Ishikawa (cell line): ENCODE results near the gene TMEM132D.

Experiments
- CEBPB ChIP-seq: IDR thresholded peaks from 2 replicates; pipeline ENCODE4 v1.6.1; 2012
- CREB1 ChIP-seq: IDR thresholded peaks from 2 replicates; pipeline ENCODE4 v1.6.1; 2012; ENCODE audit warnings: low read depth
- EGR1 ChIP-seq: IDR thresholded peaks from 2 replicates; pipeline ENCODE4 v1.6.1; 2012
- EP300 ChIP-seq: IDR thresholded peaks from 2 replicates; pipeline ENCODE4 v1.6.1; 2012; ENCODE audit warnings: borderline replicate concordance
- FOXM1 ChIP-seq: IDR thresholded peaks from 2 replicates; pipeline ENCODE4 v1.6.1; 2012; ENCODE audit warnings: low read depth, borderline replicate concordance
- NFIC ChIP-seq: IDR thresholded peaks from 2 replicates; pipeline ENCODE4 v1.6.1; 2012
- RAD21 ChIP-seq: IDR thresholded peaks from 2 replicates; pipeline ENCODE4 v1.6.1; 2012; ENCODE audit warnings: low read depth
- TAF1 ChIP-seq: IDR thresholded peaks from 2 replicates; pipeline ENCODE4 v1.6.1; 2012; ENCODE audit warnings: low read depth, mild to moderate bottlenecking
- TCF12 ChIP-seq: IDR thresholded peaks from 2 replicates; pipeline ENCODE4 v1.6.1; 2012; ENCODE audit warnings: low read depth
- TEAD4 ChIP-seq: IDR thresholded peaks from 2 replicates; pipeline ENCODE4 v1.6.1; 2012
- USF1 ChIP-seq: IDR thresholded peaks from 2 replicates; pipeline ENCODE4 v1.6.1; 2012
- YY1 ChIP-seq: IDR thresholded peaks from 2 replicates; pipeline ENCODE4 v1.6.1; 2012; ENCODE audit warnings: low read depth
- ZBTB7A ChIP-seq: IDR thresholded peaks from 2 replicates; pipeline ENCODE4 v1.6.1; 2012; ENCODE audit warnings: low read depth
- TF ChIP-seq, protein P1 (sequence below): IDR thresholded peaks from 2 replicates; pipeline ENCODE4 v1.6.1; 2012; ENCODE audit warnings: low read depth, mild to moderate bottlenecking
- TF ChIP-seq, protein P2 (sequence below): IDR thresholded peaks from 2 replicates; pipeline ENCODE4 v1.6.1; 2012

The TMEM132D gene

DNA sequence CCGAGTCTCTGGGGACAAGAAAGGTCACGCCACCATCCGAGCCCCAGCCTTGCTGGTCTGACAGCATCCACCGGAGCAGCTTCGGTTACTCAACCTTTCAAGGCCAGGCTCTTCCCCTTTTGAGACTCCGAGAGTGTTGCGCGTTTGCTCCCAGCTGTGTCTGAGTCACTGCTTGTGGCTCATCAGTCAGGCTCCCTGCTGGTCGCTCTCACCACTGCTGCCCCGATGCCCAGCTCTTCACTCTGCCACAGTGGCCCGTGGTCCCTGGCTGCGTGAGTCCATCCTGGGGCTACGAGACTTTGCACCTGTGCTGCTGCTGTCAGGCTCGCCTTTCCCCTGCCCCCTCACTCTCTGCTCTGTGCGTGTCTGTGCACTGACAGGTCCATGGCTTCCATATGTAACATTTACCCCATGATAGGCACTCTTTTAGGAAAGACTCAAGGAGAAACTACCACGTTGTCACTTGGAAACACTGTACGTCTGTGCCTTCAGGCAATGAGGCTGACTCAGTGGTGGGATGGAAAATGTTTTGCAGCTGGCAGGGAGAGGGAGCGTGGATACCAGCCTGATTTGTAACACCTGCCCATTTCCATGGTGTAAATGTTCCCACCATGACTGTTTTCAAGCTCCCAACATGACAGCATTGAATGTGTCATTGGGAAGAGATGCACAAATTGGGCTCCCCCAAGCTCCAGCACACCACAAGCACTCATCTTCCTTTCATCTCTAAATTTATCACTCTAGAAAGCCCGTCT is 350.7 kb downstream of the TMEM132D start:
- TF ChIP-seq, protein P1, sequence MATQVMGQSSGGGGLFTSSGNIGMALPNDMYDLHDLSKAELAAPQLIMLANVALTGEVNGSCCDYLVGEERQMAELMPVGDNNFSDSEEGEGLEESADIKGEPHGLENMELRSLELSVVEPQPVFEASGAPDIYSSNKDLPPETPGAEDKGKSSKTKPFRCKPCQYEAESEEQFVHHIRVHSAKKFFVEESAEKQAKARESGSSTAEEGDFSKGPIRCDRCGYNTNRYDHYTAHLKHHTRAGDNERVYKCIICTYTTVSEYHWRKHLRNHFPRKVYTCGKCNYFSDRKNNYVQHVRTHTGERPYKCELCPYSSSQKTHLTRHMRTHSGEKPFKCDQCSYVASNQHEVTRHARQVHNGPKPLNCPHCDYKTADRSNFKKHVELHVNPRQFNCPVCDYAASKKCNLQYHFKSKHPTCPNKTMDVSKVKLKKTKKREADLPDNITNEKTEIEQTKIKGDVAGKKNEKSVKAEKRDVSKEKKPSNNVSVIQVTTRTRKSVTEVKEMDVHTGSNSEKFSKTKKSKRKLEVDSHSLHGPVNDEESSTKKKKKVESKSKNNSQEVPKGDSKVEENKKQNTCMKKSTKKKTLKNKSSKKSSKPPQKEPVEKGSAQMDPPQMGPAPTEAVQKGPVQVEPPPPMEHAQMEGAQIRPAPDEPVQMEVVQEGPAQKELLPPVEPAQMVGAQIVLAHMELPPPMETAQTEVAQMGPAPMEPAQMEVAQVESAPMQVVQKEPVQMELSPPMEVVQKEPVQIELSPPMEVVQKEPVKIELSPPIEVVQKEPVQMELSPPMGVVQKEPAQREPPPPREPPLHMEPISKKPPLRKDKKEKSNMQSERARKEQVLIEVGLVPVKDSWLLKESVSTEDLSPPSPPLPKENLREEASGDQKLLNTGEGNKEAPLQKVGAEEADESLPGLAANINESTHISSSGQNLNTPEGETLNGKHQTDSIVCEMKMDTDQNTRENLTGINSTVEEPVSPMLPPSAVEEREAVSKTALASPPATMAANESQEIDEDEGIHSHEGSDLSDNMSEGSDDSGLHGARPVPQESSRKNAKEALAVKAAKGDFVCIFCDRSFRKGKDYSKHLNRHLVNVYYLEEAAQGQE = no peak
- TF ChIP-seq EGR1 (no peak), ZBTB7A (no peak), EP300 (no peak), NFIC (no peak), CEBPB (no peak), TEAD4 (no peak), CREB1 (no peak), USF1 (no peak), YY1 (no peak), TAF1 (no peak), RAD21 (no peak), TCF12 (no peak), FOXM1 (no peak)
- TF ChIP-seq, protein P2, sequence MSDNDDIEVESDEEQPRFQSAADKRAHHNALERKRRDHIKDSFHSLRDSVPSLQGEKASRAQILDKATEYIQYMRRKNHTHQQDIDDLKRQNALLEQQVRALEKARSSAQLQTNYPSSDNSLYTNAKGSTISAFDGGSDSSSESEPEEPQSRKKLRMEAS = no peak

DNA sequence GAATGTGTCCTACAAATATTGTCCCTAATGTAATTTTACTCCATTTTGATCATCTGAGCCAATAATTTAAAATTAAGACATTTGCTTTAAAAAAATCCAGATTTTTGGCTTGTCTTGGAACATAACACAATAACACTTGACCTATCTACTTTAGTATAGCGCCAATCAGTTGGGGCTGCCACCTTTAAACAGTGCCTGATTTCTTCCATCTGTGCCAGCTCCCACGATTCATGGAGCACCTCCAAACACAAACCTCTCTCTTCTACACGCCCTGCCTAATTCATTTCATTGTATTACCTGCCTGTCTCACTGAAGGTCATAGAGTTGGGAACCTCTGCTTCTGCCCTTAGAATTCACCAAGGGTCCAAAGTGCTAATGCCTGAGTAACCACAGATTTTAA is 352.4 kb downstream of the TMEM132D start:
- TF ChIP-seq TAF1 (no peak), ZBTB7A (no peak), USF1 (no peak), NFIC (no peak), CEBPB (no peak), TCF12 (no peak), EGR1 (no peak), FOXM1 (no peak), RAD21 (no peak), EP300 (no peak), CREB1 (no peak), TEAD4 (no peak), YY1 (no peak)
- TF ChIP-seq, protein P1 = no peak
- TF ChIP-seq, protein P2 = no peak

GRCh38 chr12:129550353-129550752 is 353.5 kb downstream of the TMEM132D start:
- TF ChIP-seq TCF12 (no peak), ZBTB7A (no peak), FOXM1 (no peak), USF1 (no peak), YY1 (no peak), EGR1 (no peak), CEBPB (no peak), CREB1 (no peak), TAF1 (no peak), RAD21 (no peak), NFIC (no peak), EP300 (no peak), TEAD4 (no peak)
- TF ChIP-seq, protein P1 = no peak
- TF ChIP-seq, protein P2 = no peak

- TF ChIP-seq ZBTB7A = no peak
- no peak for TF ChIP-seq RAD21
- no peak for TF ChIP-seq USF1
- no peak for TF ChIP-seq FOXM1
- TF ChIP-seq TEAD4 = no peak
Observed at GRCh38 chr12:129549656-129550055, 354.2 kb downstream of the TMEM132D start.
